Hepatocyte (in vitro differentiated cells): ENCODE measurements around the gene XPNPEP1.

Experiments
- CTCF ChIP-seq: fragments of 200-600 bp; sonication (generic); IDR thresholded peaks from 2 replicates; pipeline ENCODE4 v1.5.1; 2016; ENCODE audit warnings: antibody characterized with exemption, mild to moderate bottlenecking; ENCODE audit not compliant: poor library complexity
- EZH2 ChIP-seq: fragments of 200-600 bp; sonication (generic); IDR thresholded peaks from 2 replicates; pipeline ENCODE4 v1.6.1; 2016; ENCODE audit warnings: antibody characterized with exemption, mild to moderate bottlenecking, borderline replicate concordance
- EZH2phosphoT487 ChIP-seq: fragments of 200-600 bp; sonication (generic); IDR thresholded peaks from one replicate; pipeline ENCODE4 v1.6.1; 2018; ENCODE audit warnings: antibody characterized with exemption, mild to moderate bottlenecking, low read depth, moderate library complexity; ENCODE audit not compliant: unreplicated experiment, severe bottlenecking

- TF ChIP-seq CTCF (no peak), EZH2 (no peak), EZH2phosphoT487 (no peak)
Measured at GRCh38 chr10:109968953-109969759, 45.8 kb upstream of the XPNPEP1 start.
